SH-SY5Y (cell line): ENCODE measurements around the gene TVP23C.
"Not testable (repeated sequence)": the region's sequence is repeated elsewhere in the genome, so short reads cannot be mapped to it uniquely, and the experiment has no call there.

Experiments
- GATA2 ChIP-seq: IDR thresholded peaks from 2 replicates; pipeline ENCODE4 v1.6.1; 2011; ENCODE audit warnings: mild to moderate bottlenecking, low read depth, low read length
- GATA3 ChIP-seq: IDR thresholded peaks from 2 replicates; pipeline ENCODE4 v1.6.1; 2011; ENCODE audit warnings: low read depth, mild to moderate bottlenecking, low read length, moderate library complexity

Gene TVP23C

DNA sequence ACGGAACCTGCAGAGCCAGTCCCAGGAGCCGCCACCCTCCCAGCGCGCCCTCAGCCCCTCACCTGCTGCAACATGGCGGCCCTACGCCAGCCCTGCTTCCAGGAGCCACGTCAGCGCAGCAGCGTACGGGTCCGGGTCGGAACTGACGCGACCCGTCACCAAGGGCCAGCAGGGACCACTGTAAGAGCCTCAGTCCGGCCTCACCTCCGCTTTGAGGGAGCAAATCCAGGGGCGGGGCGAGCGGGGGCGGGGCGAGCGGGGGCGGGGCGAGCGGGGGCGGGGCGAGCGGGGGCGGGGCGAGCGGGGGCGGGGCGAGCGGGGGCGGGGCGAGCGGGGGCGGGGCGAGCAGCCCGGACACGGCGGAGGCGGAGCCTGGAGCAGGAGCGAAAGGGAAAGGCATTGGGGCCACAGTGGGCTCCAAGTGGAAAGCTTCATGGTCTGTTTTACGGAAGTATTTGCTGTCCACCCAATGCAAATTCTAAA, at the start of gene TVP23C:
TSS of gene TVP23C (minus strand) at position 109 of the 483 bp plus-strand sequence. CDS start at position 74, 35 bp downstream.
- TF ChIP-seq GATA2, GATA3: not testable (repeated sequence)

- TF ChIP-seq GATA3 = no peak
- no peak for TF ChIP-seq GATA2
Observed at GRCh38 chr17:15516150-15516549, 47.1 kb downstream of the TVP23C start.

- TF ChIP-seq GATA3 (no peak), GATA2 (no peak)
Observed at GRCh38 chr17:15514469-15514868, 48.8 kb downstream of the TVP23C start.

- TF ChIP-seq GATA2 (no peak), GATA3 (no peak)
Observed at GRCh38 chr17:15513856-15514459, 49.3 kb downstream of the TVP23C start.

GRCh38 chr17:15513058-15513791, 50.1 kb downstream of the TVP23C start:
- TF ChIP-seq GATA3 (no peak), GATA2 (no peak)

DNA sequence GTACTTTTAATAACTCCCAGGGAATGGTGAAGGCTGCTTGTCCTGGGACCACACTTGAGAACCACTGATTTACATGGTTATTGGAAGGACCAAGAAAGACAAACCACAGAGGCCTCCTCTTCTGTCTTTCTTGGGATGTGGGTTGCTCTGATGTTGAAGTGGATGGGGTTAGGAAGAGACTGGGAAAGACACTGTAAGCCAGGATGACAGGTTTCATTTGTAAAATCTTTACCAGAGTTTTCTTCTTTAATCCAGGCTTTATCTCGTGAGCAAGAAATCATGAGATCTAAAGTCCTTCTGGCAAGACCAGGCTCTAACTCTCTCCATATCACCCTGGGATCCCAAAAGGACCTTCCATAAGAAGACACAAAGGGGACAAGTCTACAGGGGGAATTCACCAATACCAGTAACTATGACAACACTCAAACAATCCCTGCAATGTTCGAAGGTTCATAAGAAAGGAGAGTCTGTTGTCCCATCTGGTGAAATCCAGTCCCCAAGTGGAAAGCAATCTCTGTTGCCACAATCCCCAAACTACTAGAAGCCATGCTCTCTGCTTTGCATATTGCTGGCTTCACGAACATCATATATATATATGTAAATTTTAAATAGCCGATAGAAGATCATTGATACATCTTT, 51.1 kb downstream of the TVP23C start:
- TF ChIP-seq GATA2 (no peak), GATA3 (no peak)

DNA sequence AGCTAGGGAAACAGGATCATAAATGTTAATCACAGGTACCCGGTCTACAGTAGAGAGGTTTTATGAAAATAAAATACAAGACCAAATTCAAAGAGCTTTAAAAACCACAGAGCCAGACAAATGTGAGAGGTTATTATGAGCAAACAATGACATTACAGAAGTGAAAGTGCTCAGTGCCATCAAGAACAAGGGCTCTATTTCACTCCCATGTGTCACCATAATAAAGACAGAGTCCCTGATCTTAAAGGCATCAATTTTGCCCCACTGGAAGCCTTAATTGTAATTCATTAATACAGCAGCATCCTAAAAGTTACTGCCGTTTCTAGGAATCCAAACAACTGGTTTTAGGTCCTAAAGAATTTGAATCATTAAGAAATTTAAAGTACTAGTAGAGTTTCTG, 52.1 kb downstream of the TVP23C start:
- TF ChIP-seq GATA2 = no peak
- no peak for TF ChIP-seq GATA3

GRCh38 chr17:15510361-15510760, 52.9 kb downstream of the TVP23C start:
- TF ChIP-seq GATA2 (no peak), GATA3 (no peak)

DNA sequence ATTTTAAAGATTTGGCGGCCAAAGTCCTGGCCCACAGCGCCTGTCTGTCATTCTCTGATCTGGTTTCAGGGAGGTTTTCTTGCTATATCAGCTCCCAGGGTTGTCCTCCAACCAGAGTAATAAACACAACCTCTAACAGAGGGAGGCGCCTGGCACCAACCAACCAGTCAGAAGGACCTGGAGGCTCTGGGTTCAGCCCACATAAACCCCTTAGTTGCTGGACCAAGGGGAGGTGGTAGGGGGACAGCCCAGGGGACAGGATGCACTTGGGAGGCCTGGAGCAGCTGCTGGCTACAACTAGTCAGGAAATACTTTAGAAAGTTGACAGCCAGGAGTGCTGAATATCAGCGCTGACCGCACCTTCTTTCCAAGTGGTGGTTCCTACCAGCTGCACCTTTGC, 54.2 kb downstream of the TVP23C start:
- TF ChIP-seq GATA2 (no peak), GATA3 (no peak)

GRCh38 chr17:15508466-15508865, 54.8 kb downstream of the TVP23C start:
- no peak for TF ChIP-seq GATA2
- no peak for TF ChIP-seq GATA3

- no peak for TF ChIP-seq GATA3
- no peak for TF ChIP-seq GATA2
Observed at GRCh38 chr17:15507896-15508295, 55.4 kb downstream of the TVP23C start.

GRCh38 chr17:15507001-15507400, 56.3 kb downstream of the TVP23C start:
- TF ChIP-seq GATA2 = no peak
- no peak for TF ChIP-seq GATA3

DNA sequence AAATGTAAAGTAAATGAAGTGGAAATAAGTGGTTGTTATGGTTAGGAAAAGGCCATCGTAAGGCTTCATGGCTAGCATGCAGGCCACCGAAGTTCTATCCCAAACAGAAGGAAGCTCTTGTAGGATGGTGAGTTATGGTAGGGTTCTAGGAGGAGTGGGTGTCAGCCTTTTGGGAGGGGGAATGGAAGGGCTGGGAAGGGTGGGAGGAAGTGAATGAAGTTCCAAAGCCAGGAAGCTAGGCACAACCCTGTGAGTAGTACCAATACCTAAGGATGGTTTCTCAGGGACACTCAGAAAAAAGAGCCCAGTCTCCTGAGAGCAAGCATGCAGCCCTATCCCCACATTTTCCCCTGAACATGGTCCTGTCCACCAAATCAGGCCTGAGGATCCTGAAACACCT, 59.6 kb downstream of the TVP23C start:
- TF ChIP-seq GATA3 (no peak), GATA2 (no peak)

GRCh38 chr17:15502369-15503112, 60.7 kb downstream of the TVP23C start:
- TF ChIP-seq GATA2 = no peak
- TF ChIP-seq GATA3 = no peak
